Esophagus muscularis mucosa (tissue), 4 donors: ENCODE measurements around the gene LMBRD2.

ENCODE experiments used
- CTCF ChIP-seq, 3 experiments: fragments of 200-600 bp in 2 of 3; fragments of 450-650 bp in 1 of 3; sonication (generic) in 2 of 3; IDR thresholded peaks; one replicate each; pipeline ENCODE4 v1.5.1; 2017 to 2019; ENCODE audit warnings: antibody characterized with exemption in 3 of 3, mild to moderate bottlenecking in 2 of 3, moderate library complexity in 1 of 3
- EP300 ChIP-seq: sonication (generic); formaldehyde crosslinking; IDR thresholded peaks from one replicate; pipeline ENCODE4 v1.6.1; 2017; ENCODE audit warnings: antibody characterized with exemption
- POLR2A ChIP-seq: fragments of 450-650 bp; IDR thresholded peaks from one replicate; pipeline ENCODE4 v1.6.1; 2017; ENCODE audit warnings: antibody characterized with exemption, moderate library complexity, mild to moderate bottlenecking, low read depth
- POLR2AphosphoS5 ChIP-seq, 2 donors: sonication (generic); formaldehyde crosslinking; IDR thresholded peaks; one replicate each; pipeline ENCODE4 v1.6.1; 2017; ENCODE audit warnings: antibody characterized with exemption in 2 of 2

- TF ChIP-seq CTCF (IDR thresholded peaks at IDR 0.05) (no peak), POLR2AphosphoS5 (IDR thresholded peaks at IDR 0.05) (no peak), POLR2A (no peak), EP300 (no peak)
Measured at GRCh38 chr5:36070687-36071571, 80.8 kb downstream of the LMBRD2 start.
